ENCODE data around the gene PTPRK. TPM values are rescaled to one million over a fixed set of nuclear protein-coding genes. Genes with fewer than 3 reads are reported as not detected.

PTPRK gene
- total RNA-seq, 2 experiments from 2014 or later, result not detected

DNA sequence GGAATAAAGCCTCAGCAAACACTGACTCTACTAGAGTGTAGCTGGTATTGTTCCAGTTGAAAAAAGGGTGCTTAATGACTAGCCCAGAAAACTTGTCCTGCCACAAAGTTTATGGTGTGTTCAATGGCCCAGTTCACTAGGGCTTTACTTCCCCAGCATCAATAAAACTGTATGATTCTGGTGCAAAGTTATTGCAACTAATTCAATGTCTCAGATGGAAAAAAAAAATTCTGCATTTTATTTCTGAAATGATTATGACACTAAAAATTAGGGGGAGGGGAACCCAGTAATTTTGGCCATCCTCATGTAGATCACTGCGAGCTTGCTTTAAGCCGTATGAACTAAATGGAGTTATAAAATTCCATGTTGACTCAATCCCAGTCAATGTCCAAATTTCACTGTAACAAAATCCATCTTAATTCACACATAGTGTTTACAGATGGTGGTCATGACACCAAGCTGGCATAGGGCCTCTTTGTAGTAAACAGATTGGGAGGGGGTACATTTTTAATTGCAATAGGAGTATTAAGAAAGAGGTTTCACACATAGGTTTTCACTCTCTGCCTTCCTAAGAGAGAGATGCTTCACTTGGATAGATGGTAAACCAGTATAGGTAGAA lies 41.2 kb downstream of the PTPRK start:
- Histone ChIP-seq H3K79me2 (ENCODE audit: insufficient read depth, low read depth, low read length) (no peaks in the 10 kb centered on the region), H4K20me1 (ENCODE audit: insufficient read depth, low read length) (no peaks in the 10 kb centered on the region), H3K4me1 (ENCODE audit: insufficient read depth, low read length, poor library complexity, severe bottlenecking) (no peaks in the 10 kb centered on the region), H3K4me3 (ENCODE audit: low read depth, low read length, poor library complexity, severe bottlenecking) (no peak overlapping the region), H3K4me2 (ENCODE audit: low read length) (no peak overlapping the region), H3K36me3 (ENCODE audit: insufficient read depth, low read length) (no peaks in the 10 kb centered on the region), H3K9me3 (ENCODE audit: low read length) (no peaks in the 10 kb centered on the region), H3K27ac (ENCODE audit: low read depth, low read length, poor library complexity, severe bottlenecking) (no peak overlapping the region), H2AFZ (ENCODE audit: low read length) (no peak overlapping the region), H3K9me2 (ENCODE audit: insufficient read depth, low read length) (no peaks in the 10 kb centered on the region)
- BruUV-seq (replicated peaks), result no TSS peak
- TF ChIP-seq EZH2phosphoT487 (IDR thresholded peaks at IDR 0.05; ENCODE audit: borderline replicate concordance, low read depth, low read length), result no peak
- TF ChIP-seq CTCF (conservative IDR thresholded peaks at IDR 0.05; ENCODE audit: low read length), result no peak
- ChIA-PET CTCF (ENCODE audit: unreplicated experiment) (no interaction called here), POLR2A (interaction anchor here (0.6 kb wide), 1 partner anchor 641 kb away, joined by 3 read pairs; no protein-coding TSS in a partner anchor)
- DNase-seq (ENCODE audit: low spot score), result no peak
- intact Hi-C loops (cut with micrococcal nuclease; ENCODE audit: unreplicated experiment), result no loop called here

GRCh38 chr6:128478230-128479047 lies 42.0 kb downstream of the PTPRK start:
- no TSS peak for BruUV-seq (replicated peaks)
- H3K4me2 ChIP-seq (ENCODE audit: low read length), result no peak overlapping the region
- POLR2A ChIA-PET, result interaction anchor here (0.6 kb wide), 1 partner anchor 640 kb away, joined by 3 read pairs; no protein-coding TSS in a partner anchor
- no peaks in the 10 kb centered on the region for H3K79me2 ChIP-seq (ENCODE audit: insufficient read depth, low read depth, low read length)
- H3K4me3 ChIP-seq (ENCODE audit: low read depth, low read length, poor library complexity, severe bottlenecking), result no peak overlapping the region
- H3K9me2 ChIP-seq (ENCODE audit: insufficient read depth, low read length), result no peaks in the 10 kb centered on the region
- H2AFZ ChIP-seq (ENCODE audit: low read length), result no peak overlapping the region
- H3K4me1 ChIP-seq (ENCODE audit: insufficient read depth, low read length, poor library complexity, severe bottlenecking), result no peaks in the 10 kb centered on the region
- CTCF ChIA-PET (ENCODE audit: unreplicated experiment), result no interaction called here
- H4K20me1 ChIP-seq (ENCODE audit: insufficient read depth, low read length), result no peaks in the 10 kb centered on the region
- H3K36me3 ChIP-seq (ENCODE audit: insufficient read depth, low read length), result no peaks in the 10 kb centered on the region
- no peak for TF ChIP-seq CTCF (conservative IDR thresholded peaks at IDR 0.05; ENCODE audit: low read length)
- TF ChIP-seq EZH2phosphoT487 (IDR thresholded peaks at IDR 0.05; ENCODE audit: borderline replicate concordance, low read depth, low read length), result no peak
- H3K9me3 ChIP-seq (ENCODE audit: low read length), result no peaks in the 10 kb centered on the region
- intact Hi-C loops (cut with micrococcal nuclease; ENCODE audit: unreplicated experiment), result no loop called here
- no peak overlapping the region for H3K27ac ChIP-seq (ENCODE audit: low read depth, low read length, poor library complexity, severe bottlenecking)
- DNase-seq (ENCODE audit: low spot score), result no peak

DNA sequence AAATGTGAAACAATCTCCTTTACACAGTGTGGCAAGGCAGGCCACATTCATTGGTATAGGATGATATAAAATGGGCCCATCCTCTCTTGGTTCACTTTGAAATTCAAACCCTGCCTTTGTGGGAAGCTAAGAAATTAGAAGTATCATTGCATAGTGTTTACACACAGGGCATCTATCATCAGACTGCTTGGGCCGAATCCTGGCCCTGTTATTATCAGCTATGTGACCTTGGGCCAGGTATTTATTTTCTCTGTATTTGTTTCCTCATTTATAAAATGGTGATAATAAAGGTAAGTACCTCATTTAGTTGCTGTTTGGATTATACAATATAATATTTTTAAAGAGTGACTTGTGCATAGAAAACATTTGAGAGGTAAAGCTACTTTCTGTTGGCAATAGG lies 45.5 kb downstream of the PTPRK start:
- CTCF ChIA-PET (ENCODE audit: unreplicated experiment), result no interaction called here
- no peak for TF ChIP-seq CTCF (conservative IDR thresholded peaks at IDR 0.05; ENCODE audit: low read length)
- no peak for TF ChIP-seq EZH2phosphoT487 (IDR thresholded peaks at IDR 0.05; ENCODE audit: borderline replicate concordance, low read depth, low read length)
- no peaks in the 10 kb centered on the region for H3K9me2 ChIP-seq (ENCODE audit: insufficient read depth, low read length)

More for the DNA sequence above, 45.5 kb downstream of the PTPRK start:
- no peak for DNase-seq (ENCODE audit: low spot score)
- Histone ChIP-seq H3K79me2 (ENCODE audit: insufficient read depth, low read depth, low read length) (no peaks in the 10 kb centered on the region), H3K9me3 (ENCODE audit: low read length) (no peaks in the 10 kb centered on the region), H4K20me1 (ENCODE audit: insufficient read depth, low read length) (no peaks in the 10 kb centered on the region), H3K36me3 (ENCODE audit: insufficient read depth, low read length) (no peaks in the 10 kb centered on the region), H2AFZ (ENCODE audit: low read length) (no peak overlapping the region), H3K4me2 (ENCODE audit: low read length) (no peak overlapping the region), H3K27ac (ENCODE audit: low read depth, low read length, poor library complexity, severe bottlenecking) (no peak overlapping the region), H3K4me3 (ENCODE audit: low read depth, low read length, poor library complexity, severe bottlenecking) (no peak overlapping the region), H3K4me1 (ENCODE audit: insufficient read depth, low read length, poor library complexity, severe bottlenecking) (no peaks in the 10 kb centered on the region)
- POLR2A ChIA-PET, result interaction anchor here (0.7 kb wide), 1 partner anchor 71 kb away, joined by 5 read pairs; no protein-coding TSS in a partner anchor
- intact Hi-C loops (cut with micrococcal nuclease; ENCODE audit: unreplicated experiment), result no loop called here
- no TSS peak for BruUV-seq (replicated peaks)
